ENCODE results near the gene DIRAS1. TPM values are rescaled to one million over a fixed set of nuclear protein-coding genes. Genes with fewer than 3 reads are reported as not detected.
A peak's percentile ranks its signal among the peaks of the same experiment; 100 is the strongest.

Gene DIRAS1
- total and polyA plus RNA-seq, 2 experiments from 2014 or later: 3.0 to 3.3 TPM

GRCh38 chr19:2703691-2704216, 17.4 kb downstream of the DIRAS1 start:
- Histone ChIP-seq H3K36me3 (no peaks in the 10 kb centered on the region), H3K4me3 (no peak overlapping the region), H3K9me3 (ENCODE audit: low read depth) (no peaks in the 10 kb centered on the region), H3K4me1 (ENCODE audit: low read depth) (peaks cover 2% of the 10 kb centered on the region), H3K27ac (no peak overlapping the region), H3K27me3 (peaks cover 25% of the 10 kb centered on the region)
- no peak for TF ChIP-seq CTCF (IDR thresholded peaks at IDR 0.05; ENCODE audit: low read depth, low read length)
- DNase-seq (ENCODE audit: low read depth in 1 of 2, low spot score in 1 of 2): no peak

- DNase-seq (ENCODE audit: low read depth in 1 of 2, low spot score in 1 of 2): no peak
- Histone ChIP-seq H3K27me3 (peaks cover 25% of the 10 kb centered on the region), H3K36me3 (no peaks in the 10 kb centered on the region), H3K27ac (no peak overlapping the region), H3K4me1 (ENCODE audit: low read depth) (peaks cover 2% of the 10 kb centered on the region), H3K4me3 (no peak overlapping the region), H3K9me3 (ENCODE audit: low read depth) (no peaks in the 10 kb centered on the region)
- TF ChIP-seq CTCF (IDR thresholded peaks at IDR 0.05; ENCODE audit: low read depth, low read length): no peak
Observed at GRCh38 chr19:2703077-2703437, 18.1 kb downstream of the DIRAS1 start.

GRCh38 chr19:2702170-2703076, 18.7 kb downstream of the DIRAS1 start, which contains the start of gene GNG7:
Gene GNG7, minus strand, starts transcription at chr19:2702694. Its CDS starts 182,006 bp downstream, at chr19:2520688.
- Histone ChIP-seq H3K36me3 (no peaks in the 10 kb centered on the region), H3K27ac (no peak within 1 kb of the TSS), H3K9me3 (ENCODE audit: low read depth) (no peaks in the 10 kb centered on the region), H3K4me3 (peak within 1 kb of the TSS; percentile 77), H3K27me3 (peaks cover 25% of the 10 kb centered on the region), H3K4me1 (ENCODE audit: low read depth) (peaks cover 4% of the 10 kb centered on the region)
- peak; percentile 92 to 96 for DNase-seq (ENCODE audit: low read depth in 1 of 2, low spot score in 1 of 2)
- no peak for TF ChIP-seq CTCF (IDR thresholded peaks at IDR 0.05; ENCODE audit: low read depth, low read length)

GRCh38 chr19:2701361-2702169, 19.6 kb downstream of the DIRAS1 start:
- peak overlapping the region; percentile 77 for H3K4me3 ChIP-seq

More at GRCh38 chr19:2701361-2702169, 19.6 kb downstream of the DIRAS1 start:
- H3K27me3 ChIP-seq: peaks cover 25% of the 10 kb centered on the region
- H3K4me1 ChIP-seq (ENCODE audit: low read depth): peaks cover 9% of the 10 kb centered on the region
- no peak for TF ChIP-seq CTCF (IDR thresholded peaks at IDR 0.05; ENCODE audit: low read depth, low read length)
- H3K9me3 ChIP-seq (ENCODE audit: low read depth): no peaks in the 10 kb centered on the region
- no peaks in the 10 kb centered on the region for H3K36me3 ChIP-seq
- no peak overlapping the region for H3K27ac ChIP-seq
- no peak for DNase-seq (ENCODE audit: low read depth in 1 of 2, low spot score in 1 of 2)

Measured in cardiac muscle cell (in vitro differentiated cells and primary cell).